Measurements from ENCODE around the gene CCDC124. TPM values are rescaled to one million over a fixed set of nuclear protein-coding genes. Genes with fewer than 3 reads are reported as not detected.

Gene CCDC124
- polyA plus RNA-seq, 1 of the 3 experiments (the other 2 are of a cell fraction), result 231 TPM

- no peak for TF ChIP-seq USF2 (IDR thresholded peaks at IDR 0.05; ENCODE audit: borderline replicate concordance, low read depth, low read length)
- TF ChIP-seq CHD2 (IDR thresholded peaks at IDR 0.05; ENCODE audit: low read length, partially characterized antibody), result no peak
- TF ChIP-seq RFX5 (IDR thresholded peaks at IDR 0.05; ENCODE audit: low read length), result no peak
- no peak for TF ChIP-seq MEF2A (IDR thresholded peaks at IDR 0.05; ENCODE audit: borderline replicate concordance, low read depth)
- TF ChIP-seq RCOR1 (IDR thresholded peaks at IDR 0.05; ENCODE audit: low read length), result no peak
- TF ChIP-seq, protein P1, sequence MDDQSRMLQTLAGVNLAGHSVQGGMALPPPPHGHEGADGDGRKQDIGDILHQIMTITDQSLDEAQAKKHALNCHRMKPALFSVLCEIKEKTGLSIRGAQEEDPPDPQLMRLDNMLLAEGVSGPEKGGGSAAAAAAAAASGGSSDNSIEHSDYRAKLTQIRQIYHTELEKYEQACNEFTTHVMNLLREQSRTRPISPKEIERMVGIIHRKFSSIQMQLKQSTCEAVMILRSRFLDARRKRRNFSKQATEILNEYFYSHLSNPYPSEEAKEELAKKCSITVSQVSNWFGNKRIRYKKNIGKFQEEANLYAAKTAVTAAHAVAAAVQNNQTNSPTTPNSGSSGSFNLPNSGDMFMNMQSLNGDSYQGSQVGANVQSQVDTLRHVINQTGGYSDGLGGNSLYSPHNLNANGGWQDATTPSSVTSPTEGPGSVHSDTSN (IDR thresholded peaks at IDR 0.05), result no peak
These were observed 32.7 kb downstream of the CCDC124 start (continued) for GRCh38 chr19:17965370-17966128.

DNA sequence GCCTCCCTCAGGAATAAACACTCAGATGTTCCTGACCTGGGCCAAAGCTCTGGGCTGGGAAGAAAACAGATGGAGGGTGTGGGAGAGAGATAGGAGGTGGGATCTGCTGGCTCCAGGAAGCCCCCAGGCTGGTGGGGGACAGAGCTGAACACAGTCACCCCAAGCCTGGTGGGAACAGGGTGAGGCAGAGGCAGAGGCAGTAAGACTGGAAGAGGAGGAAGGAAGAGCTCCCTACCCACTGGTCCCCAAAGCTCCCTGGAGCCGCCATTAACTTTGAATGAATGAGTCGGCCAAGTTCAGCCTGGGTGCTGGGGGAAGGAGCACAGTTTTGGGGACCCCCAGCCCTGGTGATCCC is 33.3 kb downstream of the CCDC124 start:
- Histone ChIP-seq H3K79me2 (ENCODE audit: insufficient read depth) (no peaks in the 10 kb centered on the region), H2AFZ (ENCODE audit: low read depth) (no peak overlapping the region), H4K20me1 (ENCODE audit: insufficient read depth) (no peaks in the 10 kb centered on the region), H3K4me1 (ENCODE audit: control insufficient read depth in 1 of 2, insufficient read depth in 2 of 2, low read depth in 1 of 2, low read length in 1 of 2) (peaks cover 0 to 13% of the 10 kb centered on the region in 2 experiments; a peak in 2 of 4 replicates), H3K36me3 (replicated peaks in 1 of 2; ENCODE audit: control insufficient read depth in 1 of 2, insufficient read depth in 2 of 2, low read length in 1 of 2) (no peaks in the 10 kb centered on the region), H3K27me3 (ENCODE audit: insufficient read depth) (0 out of 2 replicates have a peak, but pooled peaks cover 4% of the 10 kb centered on the region), H3K9me3 (no peaks in the 10 kb centered on the region), H3K4me2 (no peak overlapping the region), H3K9me2 (no peaks in the 10 kb centered on the region), H3K9ac (no peak overlapping the region), H3K27ac (ENCODE audit: low read depth in 2 of 2, low read length in 1 of 2) (no peak overlapping the region), H3K4me3 (ENCODE audit: low read depth in 2 of 2, low read length in 1 of 2) (no peak overlapping the region), H3F3A (replicated peaks; ENCODE audit: insufficient read depth) (no peaks in the 10 kb centered on the region)
- no peak for DNase-seq
- POLR2A ChIA-PET, result no interaction called here
- WGBS (ENCODE audit: low lambda C conversion rate), result 52% methylated on average over 2 of the region's 2 CpGs
- CTCF ChIA-PET, result interaction anchor here (0.6 to 4.3 kb wide), 6 partner anchors 8 to 30 kb away, joined by 3 to 41 read pairs (median 6); no protein-coding TSS in a partner anchor
- no peak for TF ChIP-seq TEAD4 (IDR thresholded peaks at IDR 0.05; ENCODE audit: borderline replicate concordance, insufficient read depth)
- TF ChIP-seq SIN3A (IDR thresholded peaks at IDR 0.05; ENCODE audit: borderline replicate concordance, low read depth, low read length), result no peak
- TF ChIP-seq POLR2AphosphoS5 (IDR thresholded peaks at IDR 0.05; ENCODE audit: low read depth, low read length), result no peak
- no peak for TF ChIP-seq EP300 (IDR thresholded peaks at IDR 0.05; ENCODE audit: borderline replicate concordance in 1 of 2, low read depth in 1 of 2, low read length in 1 of 2)
- no peak for TF ChIP-seq ELF1 (IDR thresholded peaks at IDR 0.05)
- TF ChIP-seq MXI1 (IDR thresholded peaks at IDR 0.05; ENCODE audit: low read depth, low read length), result no peak
- TF ChIP-seq, protein P2, sequence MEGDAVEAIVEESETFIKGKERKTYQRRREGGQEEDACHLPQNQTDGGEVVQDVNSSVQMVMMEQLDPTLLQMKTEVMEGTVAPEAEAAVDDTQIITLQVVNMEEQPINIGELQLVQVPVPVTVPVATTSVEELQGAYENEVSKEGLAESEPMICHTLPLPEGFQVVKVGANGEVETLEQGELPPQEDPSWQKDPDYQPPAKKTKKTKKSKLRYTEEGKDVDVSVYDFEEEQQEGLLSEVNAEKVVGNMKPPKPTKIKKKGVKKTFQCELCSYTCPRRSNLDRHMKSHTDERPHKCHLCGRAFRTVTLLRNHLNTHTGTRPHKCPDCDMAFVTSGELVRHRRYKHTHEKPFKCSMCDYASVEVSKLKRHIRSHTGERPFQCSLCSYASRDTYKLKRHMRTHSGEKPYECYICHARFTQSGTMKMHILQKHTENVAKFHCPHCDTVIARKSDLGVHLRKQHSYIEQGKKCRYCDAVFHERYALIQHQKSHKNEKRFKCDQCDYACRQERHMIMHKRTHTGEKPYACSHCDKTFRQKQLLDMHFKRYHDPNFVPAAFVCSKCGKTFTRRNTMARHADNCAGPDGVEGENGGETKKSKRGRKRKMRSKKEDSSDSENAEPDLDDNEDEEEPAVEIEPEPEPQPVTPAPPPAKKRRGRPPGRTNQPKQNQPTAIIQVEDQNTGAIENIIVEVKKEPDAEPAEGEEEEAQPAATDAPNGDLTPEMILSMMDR (IDR thresholded peaks at IDR 0.05), result no peak
- no peak for TF ChIP-seq SMC3 (IDR thresholded peaks at IDR 0.05; ENCODE audit: low read depth, low read length)
- TF ChIP-seq REST (IDR thresholded peaks at IDR 0.05; ENCODE audit: low read depth, low read length), result no peak
- TF ChIP-seq JUND (IDR thresholded peaks at IDR 0.05), result no peak
- TF ChIP-seq RCOR1 (IDR thresholded peaks at IDR 0.05; ENCODE audit: low read length), result no peak
- no peak for TF ChIP-seq FOXJ3 (CRISPR knock-in tag; IDR thresholded peaks at IDR 0.05)
- no peak for TF ChIP-seq USF1 (IDR thresholded peaks at IDR 0.05; ENCODE audit: borderline replicate concordance, low read depth)
- no peak for TF ChIP-seq YY1 (IDR thresholded peaks at IDR 0.05; ENCODE audit: low read depth)
- no peak for TF ChIP-seq GATA2 (CRISPR knock-in tag; IDR thresholded peaks at IDR 0.05)
- TF ChIP-seq FOXM1 (IDR thresholded peaks at IDR 0.05; ENCODE audit: low read depth), result no peak
- TF ChIP-seq, protein P1 (IDR thresholded peaks at IDR 0.05), result no peak
- no peak for TF ChIP-seq CHD2 (IDR thresholded peaks at IDR 0.05; ENCODE audit: low read length, partially characterized antibody)
- TF ChIP-seq RAD21 (IDR thresholded peaks at IDR 0.05; ENCODE audit: low read length), result no peak
